H1 (cell line): ENCODE measurements around the gene PPP1R10. TPM values are rescaled to one million over a fixed set of nuclear protein-coding genes. Genes with fewer than 3 reads are reported as not detected.
A peak's percentile ranks its signal among the peaks of the same experiment; 100 is the strongest.

Experiments
- CTCF ChIA-PET: fragments of 300-600 bp; sonication (Branson Sonifier 250); formaldehyde crosslinking; loops from one replicate; lab custom pipeline; 2021; ENCODE audit not compliant: partially characterized antibody; lab: Charles Lee
- POLR2A ChIA-PET: fragments of 300-600 bp; sonication (Branson Sonifier 250); formaldehyde crosslinking; loops from one replicate; lab custom pipeline; 2021; ENCODE audit warnings: inconsistent platforms; ENCODE audit not compliant: partially characterized antibody; lab: Charles Lee
- DNase-seq, 2 experiments: peaks; one replicate each; pipeline versions ENCODE4 v3.0.0 to v3.0.0-alpha.2; 2010 to 2022; ENCODE audit warnings: low spot score in 2 of 2, low read depth in 1 of 2, mixed read lengths in 1 of 2
- FAIRE-seq: peaks from 2 replicates; lab custom pipeline; 2011; peaks lifted over from hg19 to GRCh38; lab: Jason Lieb, UNC
- H2AFZ ChIP-seq: 2 replicates; pipeline ENCODE4 v1.8.1; 2012; ENCODE audit warnings: low read length, inconsistent platforms
- H2AK5ac ChIP-seq: 2 replicates; pipeline ENCODE4 v1.6.1; 2013; ENCODE audit warnings: low read depth, low read length
- H2BK120ac ChIP-seq: replicated peaks from 2 replicates; pipeline ENCODE3; 2013; ENCODE audit warnings: low read depth, low read length, inconsistent platforms
- H2BK12ac ChIP-seq: 2 replicates; pipeline ENCODE4 v1.6.1; 2013; ENCODE audit warnings: low read depth, low read length
- H2BK15ac ChIP-seq: 2 replicates; pipeline ENCODE4 v1.6.1; 2013; ENCODE audit warnings: low read length
- H2BK20ac ChIP-seq: 2 replicates; pipeline ENCODE4 v1.6.1; 2013; ENCODE audit warnings: low read length
- H2BK5ac ChIP-seq: 2 replicates; pipeline ENCODE4 v1.6.1; 2013; ENCODE audit warnings: low read depth, low read length
- H3K14ac ChIP-seq: 2 replicates; pipeline ENCODE4 v1.6.1; 2013; ENCODE audit warnings: inconsistent platforms; ENCODE audit not compliant: insufficient read length
- H3K18ac ChIP-seq: 2 replicates; pipeline ENCODE4 v1.6.1; 2013; ENCODE audit warnings: low read length; ENCODE audit errors: extremely low read depth
- H3K23ac ChIP-seq: 2 replicates; pipeline ENCODE4 v1.6.1; 2013; ENCODE audit warnings: inconsistent platforms; ENCODE audit not compliant: insufficient read length
- H3K23me2 ChIP-seq: 2 replicates; pipeline ENCODE4 v1.6.1; 2013; ENCODE audit warnings: low read depth, low read length
- H3K27ac ChIP-seq: 2 replicates; pipeline ENCODE4 v1.6.1; 2011; ENCODE audit warnings: low read depth, low read length, inconsistent platforms
- H3K27me3 ChIP-seq, 4 experiments: replicated peaks in 1 of 4; 1 replicate in 1 of 4; 2 replicates in 3 of 4; pipeline versions ENCODE4 v1.6.1 to v1.8.1; 2011 to 2013; ENCODE audit warnings: low read length in 3 of 4, mild to moderate bottlenecking in 3 of 4, inconsistent platforms in 2 of 4, mixed read lengths in 2 of 4, moderate library complexity in 1 of 4; ENCODE audit not compliant: control insufficient read depth in 3 of 4, insufficient read depth in 3 of 4; ENCODE audit errors: extremely low read depth in 1 of 4
- H3K36me3 ChIP-seq, 4 experiments: 2 replicates each; pipeline versions ENCODE4 v1.6.1 to v1.8.1; 2011 to 2013; ENCODE audit warnings: mild to moderate bottlenecking in 4 of 4, low read length in 3 of 4, moderate library complexity in 2 of 4, control low read depth in 1 of 4, inconsistent platforms in 1 of 4; ENCODE audit not compliant: insufficient read depth in 4 of 4, control insufficient read depth in 2 of 4
- H3K4ac ChIP-seq: replicated peaks from 2 replicates; pipeline ENCODE3; 2013; ENCODE audit warnings: low read length, low read depth, mixed read lengths, inconsistent platforms; ENCODE audit not compliant: insufficient read length
- H3K4me1 ChIP-seq, 4 experiments: replicated peaks in 1 of 4; 1 replicate in 1 of 4; 2 replicates in 3 of 4; pipeline versions ENCODE4 v1.6.1 to v1.8.1; 2011 to 2013; ENCODE audit warnings: low read length in 3 of 4, inconsistent platforms in 2 of 4, mixed read lengths in 1 of 4; ENCODE audit not compliant: insufficient read depth in 4 of 4, control insufficient read depth in 3 of 4
- H3K4me2 ChIP-seq, 2 experiments: 2 replicates each; pipeline versions ENCODE4 v1.6.1 to v1.8.1; 2011 to 2013; ENCODE audit warnings: low read depth in 2 of 2, low read length in 2 of 2, control low read depth in 1 of 2, inconsistent platforms in 1 of 2, mild to moderate bottlenecking in 1 of 2; ENCODE audit not compliant: insufficient read depth in 1 of 2
- H3K4me3 ChIP-seq, 4 experiments: fragments of 200-600, 300-600 bp in 1 of 4; sonication (generic), shearing (Covaris generic), sonication (Bioruptor Twin) in 1 of 4; 2 replicates each; pipeline versions ENCODE4 v1.5.1 to v1.8.1; 2011 to 2016; ENCODE audit warnings: low read length in 4 of 4, low read depth in 3 of 4, control low read depth in 2 of 4, inconsistent platforms in 2 of 4, mild to moderate bottlenecking in 2 of 4, mixed read lengths in 1 of 4, moderate library complexity in 1 of 4; ENCODE audit not compliant: insufficient read depth in 2 of 4; ENCODE audit errors: extremely low read depth in 1 of 4
- H3K56ac ChIP-seq: replicated peaks from 2 replicates; pipeline ENCODE3; 2013; ENCODE audit warnings: low read depth, mild to moderate bottlenecking, mixed read lengths, low read length, inconsistent platforms; ENCODE audit not compliant: insufficient read length
- H3K79me1 ChIP-seq: 2 replicates; pipeline ENCODE4 v1.6.1; 2013; ENCODE audit warnings: low read depth, low read length, control low read depth
- H3K79me2 ChIP-seq, 2 experiments: 2 replicates each; pipeline versions ENCODE4 v1.6.1 to v1.8.1; 2012 to 2013; ENCODE audit warnings: low read length in 2 of 2, mild to moderate bottlenecking in 2 of 2, inconsistent platforms in 1 of 2; ENCODE audit not compliant: insufficient read depth in 2 of 2, control insufficient read depth in 1 of 2
- H3K9ac ChIP-seq, 4 experiments: replicated peaks in 1 of 4; 1 replicate in 1 of 4; 2 replicates in 3 of 4; pipeline versions ENCODE4 v1.6.1 to v1.8.1; 2011 to 2013; ENCODE audit warnings: low read depth in 3 of 4, low read length in 3 of 4, control low read depth in 2 of 4, mild to moderate bottlenecking in 2 of 4, moderate library complexity in 2 of 4, inconsistent platforms in 1 of 4; ENCODE audit errors: extremely low read depth in 1 of 4
- H3K9me3 ChIP-seq, 2 experiments: 2 replicates each; pipeline versions ENCODE4 v1.6.1 to v1.8.1; 2012 to 2013; ENCODE audit warnings: mild to moderate bottlenecking in 2 of 2, moderate library complexity in 2 of 2, control low read depth in 1 of 2, inconsistent platforms in 1 of 2, low read depth in 1 of 2, low read length in 1 of 2, mixed read lengths in 1 of 2; ENCODE audit not compliant: insufficient read depth in 2 of 2
- H4K20me1 ChIP-seq, 2 experiments: replicated peaks in 1 of 2; 2 replicates each; pipeline versions ENCODE3 to v1.8.1; 2011 to 2013; ENCODE audit warnings: inconsistent platforms in 2 of 2, low read length in 2 of 2, mild to moderate bottlenecking in 1 of 2; ENCODE audit not compliant: insufficient read depth in 2 of 2, control insufficient read depth in 1 of 2
- H4K5ac ChIP-seq: 2 replicates; pipeline ENCODE4 v1.6.1; 2013; ENCODE audit warnings: low read length, low read depth, mixed read lengths, inconsistent platforms; ENCODE audit not compliant: insufficient read length
- H4K8ac ChIP-seq: 2 replicates; pipeline ENCODE4 v1.8.0; 2013; ENCODE audit warnings: mild to moderate bottlenecking, moderate library complexity, low read length, inconsistent platforms; ENCODE audit not compliant: insufficient read depth; ENCODE audit errors: extremely low read depth
- H4K91ac ChIP-seq: replicated peaks from 2 replicates; pipeline ENCODE3; 2013; ENCODE audit warnings: low read length, mixed read lengths, inconsistent platforms; ENCODE audit not compliant: insufficient read length
- whole genome bisulfite sequencing, 2 experiments: shearing (Covaris generic) in 1 of 2; methylation state at CpG; one replicate each; pipeline versions ENCODE4 v1.1.6 to v1.1.7; 2013 to 2015; ENCODE audit warnings: low lambda C conversion rate in 2 of 2, mixed read lengths in 2 of 2, inconsistent platforms in 1 of 2, low coverage in 1 of 2, missing lambda C conversion rate in 1 of 2; ENCODE audit not compliant: insufficient replicate concordance in 2 of 2, insufficient coverage in 1 of 2, insufficient read length in 1 of 2; ENCODE audit errors: extremely low coverage in 1 of 2, missing lambda C conversion rate in 1 of 2; 5-methylcytosine and 5-hydroxymethylcytosine counted together
- polyA plus RNA-seq, 7 experiments: library from polyadenylated mRNA; depleted of rRNA in 3 of 7; stranded (reverse) in 5 of 7; unstranded in 2 of 7; fragments of >200 nt in 5 of 7; fragments of 200-250 nt in 2 of 7; gene quantifications; 1 replicate in 5 of 7; 2 replicates in 1 of 7; 4 replicates in 1 of 7; pipeline versions ENCODE4 v1.2.1 to v1.2.3, GENCODE V29; 2011 to 2013; ENCODE audit warnings: missing spikeins in 2 of 7, mixed read lengths in 2 of 7
- total RNA-seq: library from RNA; stranded (reverse); fragmentation: NEBNext Ultra II Directional; extraction: Animal tissue kit (Norgen Biotek cat#: 25700); gene quantifications from 2 replicates; pipeline ENCODE4 v1.2.1, GENCODE V29; 2021

PPP1R10 gene
- total and polyA plus RNA-seq, 2 of the 8 experiments (the other 6 are each of a cell fraction or from before 2014, with no cell fraction given) = 23.9 to 89.1 TPM

- H3K4ac ChIP-seq = no peak overlapping the region
- CTCF ChIA-PET = interaction anchor here (1.4 to 2.3 kb wide), 4 partner anchors 25 to 86 kb away, joined by 4 to 14 read pairs (median 11); no protein-coding TSS in a partner anchor
- peaks cover 12% of the 10 kb centered on the region; the same call in 1 of the 2 replicates for H3K79me1 ChIP-seq
- peak overlapping the region; percentile 88 to 98 (median 95); a peak in 7 of 8 replicates for H3K4me3 ChIP-seq
- H3K27ac ChIP-seq = no peak overlapping the region
- no peak overlapping the region for H3K23ac ChIP-seq
- no peak overlapping the region for H2BK15ac ChIP-seq
- no peak for FAIRE-seq
- H2BK12ac ChIP-seq = no peak overlapping the region
- H3K23me2 ChIP-seq = peaks cover 9% of the 10 kb centered on the region; the same call in 1 of the 2 replicates
- H2BK120ac ChIP-seq = no peak overlapping the region
- H4K5ac ChIP-seq = no peak overlapping the region
- H3K4me2 ChIP-seq = peak overlapping the region; percentile 91 to 93; a peak in 3 of 4 replicates
- H3K14ac ChIP-seq = no peak overlapping the region
- POLR2A ChIA-PET = interaction anchor here (1.1 to 3.5 kb wide), 12 partner anchors 8 to 102 kb away, joined by 3 to 34 read pairs (median 7); partner anchors contain the start of genes DHX16, GNL1 and PRR3
- H2AK5ac ChIP-seq = no peak overlapping the region
- peaks cover 0 to 4% (median 2%) of the 10 kb centered on the region in 4 experiments; a peak in 5 of 7 replicates for H3K4me1 ChIP-seq
- H2AFZ ChIP-seq = no peak overlapping the region
- H3K36me3 ChIP-seq = peaks cover 0 to 5% (median 0%) of the 10 kb centered on the region in 4 experiments; a peak in 3 of 8 replicates
- H3K9ac ChIP-seq = no peak overlapping the region; a peak in 3 of 7 replicates
- H4K20me1 ChIP-seq = peaks cover 3 to 14% of the 10 kb centered on the region in 2 experiments
- no peaks in the 10 kb centered on the region for H3K9me3 ChIP-seq
- H2BK5ac ChIP-seq = no peak overlapping the region
- H3K56ac ChIP-seq = no peak overlapping the region
- H4K91ac ChIP-seq = no peak overlapping the region
- no peak overlapping the region for H4K8ac ChIP-seq
- H2BK20ac ChIP-seq = no peak overlapping the region
- H3K27me3 ChIP-seq = no peaks in the 10 kb centered on the region
- no peak for DNase-seq
- 50% methylated on average over 1 of the region's 1 CpG; no CpG with 5 or more reads in 1 of the 2 experiments for WGBS, 2 experiments
- H3K18ac ChIP-seq = no peak overlapping the region
- peaks cover 23 to 37% of the 10 kb centered on the region in 2 experiments for H3K79me2 ChIP-seq
Observed at GRCh38 chr6:30570263-30570662, 46.8 kb downstream of the PPP1R10 start.
